Kasumi-1 (cell line): ENCODE results near the gene GLIPR1.
A peak's percentile ranks its signal among the peaks of the same experiment; 100 is the strongest.
"Not testable (repeated sequence)": the region's sequence is repeated elsewhere in the genome, so short reads cannot be mapped to it uniquely, and the experiment has no call there.

ENCODE experiments used
- DNase-seq, 2 experiments: peaks; one replicate each; lab custom pipeline; 2025; lab: John Stamatoyannopoulos, UW

GLIPR1 gene

GRCh38 chr12:75474116-75474515 lies 6.4 kb upstream of the GLIPR1 start:
- no peak for DNase-seq

- DNase-seq = no peak
These were observed 4.5 kb upstream of the GLIPR1 start for GRCh38 chr12:75476071-75476470.

- DNase-seq = no peak
These were observed 3.4 kb upstream of the GLIPR1 start for GRCh38 chr12:75477137-75477536.

GRCh38 chr12:75478116-75478794 lies 2.3 kb upstream of the GLIPR1 start:
- peak; percentile 69 to 72 for DNase-seq

- DNase-seq = peak; percentile 11 to 12
These were observed 543 bp upstream of the GLIPR1 start for GRCh38 chr12:75479963-75480461.

- peak; percentile 60 to 71 for DNase-seq
These were observed 604 bp downstream of the GLIPR1 start for GRCh38 chr12:75481013-75481705.

GRCh38 chr12:75481774-75482173 lies 1.2 kb downstream of the GLIPR1 start:
- DNase-seq = no peak

- DNase-seq = no peak
These were observed 2.1 kb downstream of the GLIPR1 start for GRCh38 chr12:75482646-75483045.

GRCh38 chr12:75483431-75483830 lies 2.9 kb downstream of the GLIPR1 start:
- DNase-seq = no peak

GRCh38 chr12:75484450-75484849 lies 3.9 kb downstream of the GLIPR1 start:
- DNase-seq = not testable (repeated sequence)

GRCh38 chr12:75487308-75487707 lies 6.8 kb downstream of the GLIPR1 start:
- no peak for DNase-seq

- DNase-seq = peak; percentile 34 to 46
These were observed 8.0 kb downstream of the GLIPR1 start for GRCh38 chr12:75488553-75488952.

- DNase-seq = no peak
These were observed 8.6 kb downstream of the GLIPR1 start for GRCh38 chr12:75489187-75489586.

- no peak for DNase-seq
These were observed 9.2 kb downstream of the GLIPR1 start for GRCh38 chr12:75489613-75490210.

GRCh38 chr12:75491169-75491568 lies 10.6 kb downstream of the GLIPR1 start:
- DNase-seq = no peak

- DNase-seq = no peak
These were observed 22.9 kb downstream of the GLIPR1 start for GRCh38 chr12:75503459-75503858.

- no peak for DNase-seq
These were observed 23.3 kb downstream of the GLIPR1 start for GRCh38 chr12:75503866-75504265.

- peak; percentile 39 to 70 for DNase-seq
These were observed 25.3 kb downstream of the GLIPR1 start for GRCh38 chr12:75505706-75506312.

GRCh38 chr12:75507086-75507485 lies 26.5 kb downstream of the GLIPR1 start:
- DNase-seq = no peak

- no peak for DNase-seq
These were observed 27.6 kb downstream of the GLIPR1 start for GRCh38 chr12:75508159-75508558.

- no peak for DNase-seq
These were observed 29.1 kb downstream of the GLIPR1 start for GRCh38 chr12:75509621-75510020.
